ENCODE data around the gene ACOT7.

- TF ChIP-seq CTCF (IDR thresholded peaks at IDR 0.05), result no peak
- TF ChIP-seq POLR2A (IDR thresholded peaks at IDR 0.05), result no peak
Observed at GRCh38 chr1:6249739-6250689, 143.6 kb downstream of the ACOT7 start.
